DND-41 (cell line): Measurements from ENCODE around the gene ABCB11.

Experiments used
- ATAC-seq: fragments of 200-7000 bp; cut with Tn5 transposase; 3 replicates; pipeline ENCODE4 v1.9.1; 2021; ENCODE audit warnings: low read depth; ENCODE audit not compliant: insufficient read depth
- DNase-seq: peaks from one replicate; pipeline ENCODE4 v3.0.0-alpha.2; 2020
- H2AFZ ChIP-seq: 2 replicates; pipeline ENCODE4 v1.6.0; 2012; ENCODE audit warnings: low read depth, low read length
- H3K27ac ChIP-seq: 2 replicates; pipeline ENCODE4 v1.5.1; 2012; ENCODE audit warnings: low read length, inconsistent platforms
- H3K27me3 ChIP-seq: fragments of 200-600 bp; sonication (generic); 2 replicates; pipeline ENCODE4 v1.6.0; 2012; ENCODE audit warnings: low read length, mild to moderate bottlenecking, inconsistent platforms; ENCODE audit not compliant: insufficient read depth, poor library complexity
- H3K36me3 ChIP-seq: 2 replicates; pipeline ENCODE4 v1.5.1; 2012; ENCODE audit warnings: low read length, inconsistent platforms; ENCODE audit not compliant: insufficient read depth
- H3K4me1 ChIP-seq: 2 replicates; pipeline ENCODE4 v1.5.1; 2012; ENCODE audit warnings: mild to moderate bottlenecking, low read length; ENCODE audit not compliant: insufficient read depth
- H3K4me2 ChIP-seq: 2 replicates; pipeline ENCODE4 v1.6.0; 2012; ENCODE audit warnings: mild to moderate bottlenecking, moderate library complexity, low read length, inconsistent platforms; ENCODE audit not compliant: insufficient read depth
- H3K4me3 ChIP-seq, 2 experiments: fragments of 200-600 bp in 1 of 2; shearing (Covaris generic) in 1 of 2; 2 replicates each; pipeline ENCODE4 v1.5.1; 2012 to 2016; ENCODE audit warnings: inconsistent platforms in 2 of 2, low read length in 2 of 2, mild to moderate bottlenecking in 2 of 2, low read depth in 1 of 2, moderate library complexity in 1 of 2
- H3K79me2 ChIP-seq: 2 replicates; pipeline ENCODE4 v1.6.0; 2012; ENCODE audit warnings: low read length, inconsistent platforms; ENCODE audit not compliant: insufficient read depth
- H3K9ac ChIP-seq: 2 replicates; pipeline ENCODE4 v1.6.0; 2012; ENCODE audit warnings: low read depth, mild to moderate bottlenecking, inconsistent platforms, low read length, moderate library complexity
- H3K9me3 ChIP-seq: 2 replicates; pipeline ENCODE4 v1.5.1; 2012; ENCODE audit warnings: low read length, moderate library complexity, mild to moderate bottlenecking, inconsistent platforms; ENCODE audit not compliant: insufficient read depth, severe bottlenecking
- H4K20me1 ChIP-seq: 2 replicates; pipeline ENCODE4 v1.6.0; 2012; ENCODE audit warnings: low read length; ENCODE audit not compliant: insufficient read depth
- CTCF ChIP-seq: IDR thresholded peaks from 2 replicates; pipeline ENCODE4 v1.5.1; 2012; ENCODE audit warnings: borderline replicate concordance, low read length, moderate library complexity, mild to moderate bottlenecking; ENCODE audit not compliant: poor library complexity, severe bottlenecking; ENCODE audit errors: extremely low read depth
- EZH2 ChIP-seq: IDR thresholded peaks from 3 replicates; pipeline ENCODE4 v1.6.1; 2012; ENCODE audit warnings: borderline replicate concordance, low read depth, mild to moderate bottlenecking, moderate library complexity, low read length, inconsistent platforms; ENCODE audit not compliant: severe bottlenecking

Gene ABCB11

GRCh38 chr2:169050476-169051240, 19.5 kb upstream of the ABCB11 start:
- no peaks in the 10 kb centered on the region for H3K9me3 ChIP-seq
- no peaks in the 10 kb centered on the region for H3K36me3 ChIP-seq
- DNase-seq: no peak
- H3K9ac ChIP-seq: no peak overlapping the region
- H3K4me2 ChIP-seq: no peak overlapping the region
- no peak overlapping the region for H2AFZ ChIP-seq
- no peak for TF ChIP-seq EZH2
- TF ChIP-seq CTCF: no peak
- no peak overlapping the region for H3K4me3 ChIP-seq
- no peaks in the 10 kb centered on the region for H3K4me1 ChIP-seq
- H3K79me2 ChIP-seq: no peaks in the 10 kb centered on the region
- no peaks in the 10 kb centered on the region for H3K27me3 ChIP-seq
- H3K27ac ChIP-seq: no peak overlapping the region
- no peak for ATAC-seq
- no peaks in the 10 kb centered on the region for H4K20me1 ChIP-seq

GRCh38 chr2:169049142-169049541, 18.0 kb upstream of the ABCB11 start:
- no peak for TF ChIP-seq EZH2
- TF ChIP-seq CTCF: no peak

GRCh38 chr2:169047256-169048250, 16.4 kb upstream of the ABCB11 start:
- no peaks in the 10 kb centered on the region for H3K36me3 ChIP-seq
- DNase-seq (no peak), ATAC-seq (no peak)
- no peaks in the 10 kb centered on the region for H4K20me1 ChIP-seq
- H3K4me2 ChIP-seq: no peak overlapping the region
- no peak overlapping the region for H3K4me3 ChIP-seq
- H2AFZ ChIP-seq: no peak overlapping the region
- no peak overlapping the region for H3K9ac ChIP-seq
- TF ChIP-seq EZH2 (no peak), CTCF (no peak)
- no peak overlapping the region for H3K27ac ChIP-seq
- peaks cover 5% of the 10 kb centered on the region for H3K9me3 ChIP-seq
- H3K27me3 ChIP-seq: no peaks in the 10 kb centered on the region
- no peaks in the 10 kb centered on the region for H3K79me2 ChIP-seq
- no peaks in the 10 kb centered on the region for H3K4me1 ChIP-seq

More at GRCh38 chr2:169049142-169049541, 18.0 kb upstream of the ABCB11 start:
- no peaks in the 10 kb centered on the region for H3K79me2 ChIP-seq
- no peak overlapping the region for H3K4me3 ChIP-seq
- H3K36me3 ChIP-seq: no peaks in the 10 kb centered on the region
- DNase-seq (no peak), ATAC-seq (no peak)
- no peaks in the 10 kb centered on the region for H3K27me3 ChIP-seq
- no peak overlapping the region for H3K4me2 ChIP-seq
- no peak overlapping the region for H3K27ac ChIP-seq
- no peaks in the 10 kb centered on the region for H3K4me1 ChIP-seq
- no peak overlapping the region for H3K9ac ChIP-seq
- no peaks in the 10 kb centered on the region for H4K20me1 ChIP-seq
- no peaks in the 10 kb centered on the region for H3K9me3 ChIP-seq
- H2AFZ ChIP-seq: no peak overlapping the region
